GM21515 (cell line): ENCODE results near the gene CRACR2A.

Experiments
- ATAC-seq: cut with Tn5 transposase; IDR thresholded peaks from one replicate; pipeline ENCODE4 v1.9.1; 2021; ENCODE audit not compliant: unreplicated experiment

The CRACR2A gene

GRCh38 chr12:3622822-3623690, 129.9 kb downstream of the CRACR2A start:
- no peak for ATAC-seq

- ATAC-seq: no peak
These were observed 130.7 kb downstream of the CRACR2A start for GRCh38 chr12:3622021-3622821.

GRCh38 chr12:3620856-3621255, 132.1 kb downstream of the CRACR2A start:
- ATAC-seq: no peak

GRCh38 chr12:3617565-3617964, 135.3 kb downstream of the CRACR2A start:
- ATAC-seq: no peak

- no peak for ATAC-seq
These were observed 137.0 kb downstream of the CRACR2A start for GRCh38 chr12:3615862-3616261.

GRCh38 chr12:3614806-3615466, 138.0 kb downstream of the CRACR2A start:
- ATAC-seq: no peak

GRCh38 chr12:3613641-3614395, 139.1 kb downstream of the CRACR2A start:
- ATAC-seq: no peak

- ATAC-seq: no peak
These were observed 140.8 kb downstream of the CRACR2A start for GRCh38 chr12:3611860-3612703.

GRCh38 chr12:3607821-3608220, 145.1 kb downstream of the CRACR2A start:
- no peak for ATAC-seq

GRCh38 chr12:3607039-3607720, 145.7 kb downstream of the CRACR2A start:
- no peak for ATAC-seq

- no peak for ATAC-seq
These were observed 146.8 kb downstream of the CRACR2A start for GRCh38 chr12:3606128-3606527.

- ATAC-seq: no peak
These were observed 147.2 kb downstream of the CRACR2A start for GRCh38 chr12:3605692-3606091.

GRCh38 chr12:3604748-3605586, 147.9 kb downstream of the CRACR2A start:
- no peak for ATAC-seq

- ATAC-seq: no peak
These were observed 148.6 kb downstream of the CRACR2A start for GRCh38 chr12:3604286-3604685.

- ATAC-seq: no peak
These were observed 149.3 kb downstream of the CRACR2A start for GRCh38 chr12:3603576-3603975.

GRCh38 chr12:3602488-3602887, 150.4 kb downstream of the CRACR2A start:
- ATAC-seq: no peak

GRCh38 chr12:3601461-3602150, 151.3 kb downstream of the CRACR2A start:
- no peak for ATAC-seq

- no peak for ATAC-seq
These were observed 152.0 kb downstream of the CRACR2A start for GRCh38 chr12:3600951-3601350.
